Measurements from ENCODE around the gene ABCA6.
"Not testable (repeated sequence)": the region's sequence is repeated elsewhere in the genome, so short reads cannot be mapped to it uniquely, and the experiment has no call there.

Gene ABCA6

GRCh38 chr17:69071233-69071586 lies 70.5 kb downstream of the ABCA6 start:
- DNase-seq, result not testable (repeated sequence)

GRCh38 chr17:69070378-69071232 lies 71.1 kb downstream of the ABCA6 start:
- DNase-seq, result peak; percentile 41

GRCh38 chr17:69069226-69069750 lies 72.4 kb downstream of the ABCA6 start:
- no peak for DNase-seq

- no peak for DNase-seq
Measured at GRCh38 chr17:69067274-69068047, 74.2 kb downstream of the ABCA6 start.

DNA sequence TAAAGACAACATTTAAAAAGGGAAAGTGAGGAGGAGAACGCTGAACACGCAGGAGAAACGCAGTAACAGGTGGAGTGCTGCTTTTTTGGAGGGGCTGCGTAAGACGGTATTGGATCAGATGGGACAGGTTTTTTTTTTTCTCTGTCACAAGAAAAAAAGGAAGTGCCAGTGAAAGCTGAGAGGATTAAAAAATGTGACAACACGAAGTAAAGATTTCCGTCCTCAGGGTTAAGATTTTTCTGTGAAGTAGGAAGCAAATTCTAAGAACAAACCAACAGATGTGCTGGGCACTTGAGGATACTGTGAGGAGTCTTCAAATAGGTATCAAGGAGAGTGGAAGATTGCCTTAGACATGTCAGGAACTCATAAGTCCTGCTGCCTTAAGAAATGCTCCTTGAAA lies 75.2 kb downstream of the ABCA6 start:
- DNase-seq, result no peak

GRCh38 chr17:69065113-69065512 lies 76.6 kb downstream of the ABCA6 start:
- DNase-seq, result no peak

DNA sequence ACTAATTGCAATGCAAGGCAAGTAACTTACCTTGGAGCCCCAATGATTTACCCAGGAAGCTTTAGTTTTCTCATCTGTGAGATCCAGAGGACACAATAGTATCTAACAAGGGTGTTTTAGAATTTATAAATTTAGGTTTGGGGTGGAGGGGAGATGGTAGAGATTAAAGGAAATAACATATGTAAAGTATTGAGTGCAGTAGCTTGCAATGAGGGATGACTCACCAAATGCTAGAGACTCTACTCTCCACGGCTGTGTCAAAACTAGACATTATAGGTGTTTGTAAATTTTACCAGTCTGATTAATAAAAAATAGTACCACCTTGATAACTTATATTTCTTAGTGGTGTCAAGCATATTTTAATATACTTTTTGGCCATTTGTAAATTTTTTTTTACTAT lies 77.2 kb downstream of the ABCA6 start:
- no peak for DNase-seq

DNA sequence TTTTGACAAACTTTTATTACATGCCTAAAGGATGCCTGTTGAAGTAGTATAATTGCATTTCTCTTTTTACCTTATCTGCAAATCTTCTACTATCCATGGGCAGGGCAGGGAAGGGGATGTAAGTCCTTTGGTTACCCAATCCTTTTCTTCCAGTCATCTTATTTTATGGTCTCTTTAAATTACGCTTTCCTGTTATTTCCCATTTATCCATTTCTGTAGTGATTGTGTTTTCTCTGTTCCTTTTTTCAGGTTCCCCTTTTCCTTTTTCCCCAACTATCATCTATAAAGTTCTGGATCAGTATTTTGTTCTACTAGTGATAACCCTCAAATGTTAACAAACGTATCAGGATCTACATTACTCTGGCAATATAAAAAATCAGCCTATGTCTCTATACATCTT lies 77.7 kb downstream of the ABCA6 start:
- DNase-seq, result no peak

DNA sequence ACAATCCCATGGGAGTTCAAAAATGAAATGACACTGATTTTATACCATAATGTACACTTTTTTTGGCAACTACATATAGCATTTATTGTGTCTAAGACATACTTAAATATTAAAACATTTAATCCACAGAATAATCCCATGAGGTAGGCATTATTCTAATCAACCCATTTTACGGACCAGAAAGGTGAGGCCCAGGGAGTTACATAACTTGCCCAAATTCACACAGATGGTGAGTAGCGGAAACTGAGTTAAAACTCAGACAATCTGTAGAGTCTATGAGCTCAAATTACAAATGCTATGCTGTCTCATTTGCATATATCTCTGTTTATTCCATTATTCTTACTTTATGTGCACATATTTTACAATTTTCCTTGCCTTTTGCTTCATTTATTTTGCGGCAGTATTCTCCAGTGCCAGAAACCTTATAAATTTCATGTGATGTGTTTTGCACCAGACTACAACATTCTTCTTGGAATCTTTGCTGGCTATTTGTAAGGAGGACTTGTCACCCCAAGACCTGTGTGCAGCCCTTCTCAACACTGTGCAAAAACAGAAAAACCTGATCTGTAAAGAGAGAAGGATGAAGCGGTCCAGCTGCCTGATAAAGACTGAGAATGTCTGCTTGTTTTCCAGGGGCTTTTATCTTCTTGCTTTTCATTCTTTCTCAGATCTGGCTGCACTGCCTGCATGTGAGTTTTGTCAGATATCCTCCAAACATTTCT lies 78.7 kb downstream of the ABCA6 start:
- no peak for DNase-seq

DNA sequence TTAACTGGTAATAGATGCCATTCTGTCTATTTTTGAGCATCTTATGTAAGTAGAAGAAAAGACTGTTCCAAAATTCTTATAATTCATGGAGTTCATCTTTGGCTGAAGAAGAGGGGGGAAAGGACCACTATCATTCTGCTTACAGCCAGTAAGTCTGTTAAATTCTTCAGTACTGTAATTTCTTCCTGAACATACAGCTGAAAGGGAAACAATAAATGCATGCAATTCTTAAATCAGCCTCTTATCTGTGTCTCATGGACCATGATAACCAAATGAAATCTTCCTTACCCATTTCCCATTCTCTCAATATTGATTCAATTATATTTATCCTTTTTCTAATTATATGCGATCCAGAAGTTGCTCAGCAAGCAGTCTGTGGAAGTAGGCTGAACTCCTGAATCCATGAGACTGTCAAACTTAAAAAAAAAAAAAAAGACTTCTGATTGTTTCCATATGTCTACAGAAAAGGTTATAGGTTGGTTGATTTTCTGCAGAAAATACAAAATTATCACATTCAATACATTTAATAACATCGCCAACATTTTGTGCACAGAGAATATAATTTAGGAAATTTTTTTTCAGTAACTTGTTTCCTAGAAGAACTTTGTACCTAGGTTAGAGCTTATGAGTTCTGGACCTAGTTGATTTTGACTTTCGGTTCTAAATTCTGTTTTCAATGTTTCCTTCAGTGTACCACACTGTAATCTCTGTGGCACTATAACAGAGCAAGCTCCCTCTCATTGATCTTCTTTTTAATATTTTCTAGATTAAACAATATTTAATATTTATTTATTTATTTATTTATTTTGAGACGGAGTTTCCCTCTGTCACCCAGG lies 79.8 kb downstream of the ABCA6 start:
- DNase-seq, result no peak

DNA sequence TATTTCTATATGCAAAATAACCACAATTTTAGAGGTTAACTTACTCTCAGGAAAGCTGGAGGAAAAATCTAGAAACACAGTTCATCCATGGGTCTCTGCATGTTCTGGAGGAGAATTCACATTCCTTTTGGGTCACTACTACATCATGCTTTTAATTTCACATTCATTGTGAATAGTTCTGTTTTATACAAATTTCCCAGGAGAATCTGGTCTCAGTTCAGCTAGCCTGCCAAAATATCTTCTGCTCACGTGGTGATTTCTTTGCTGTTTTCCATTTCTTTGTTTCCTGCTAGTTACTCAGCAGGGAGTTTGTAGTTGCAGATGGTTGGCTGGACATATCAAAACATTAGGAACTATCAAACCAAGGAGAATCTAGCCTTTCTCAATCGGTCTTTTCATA lies 80.9 kb downstream of the ABCA6 start, which contains the start of gene ABCA9:
TSS of gene ABCA9 (minus strand) at position 106 of the 400 bp plus-strand sequence. CDS start 9,801 bp downstream, outside the sequence.
- no peak for DNase-seq

DNA sequence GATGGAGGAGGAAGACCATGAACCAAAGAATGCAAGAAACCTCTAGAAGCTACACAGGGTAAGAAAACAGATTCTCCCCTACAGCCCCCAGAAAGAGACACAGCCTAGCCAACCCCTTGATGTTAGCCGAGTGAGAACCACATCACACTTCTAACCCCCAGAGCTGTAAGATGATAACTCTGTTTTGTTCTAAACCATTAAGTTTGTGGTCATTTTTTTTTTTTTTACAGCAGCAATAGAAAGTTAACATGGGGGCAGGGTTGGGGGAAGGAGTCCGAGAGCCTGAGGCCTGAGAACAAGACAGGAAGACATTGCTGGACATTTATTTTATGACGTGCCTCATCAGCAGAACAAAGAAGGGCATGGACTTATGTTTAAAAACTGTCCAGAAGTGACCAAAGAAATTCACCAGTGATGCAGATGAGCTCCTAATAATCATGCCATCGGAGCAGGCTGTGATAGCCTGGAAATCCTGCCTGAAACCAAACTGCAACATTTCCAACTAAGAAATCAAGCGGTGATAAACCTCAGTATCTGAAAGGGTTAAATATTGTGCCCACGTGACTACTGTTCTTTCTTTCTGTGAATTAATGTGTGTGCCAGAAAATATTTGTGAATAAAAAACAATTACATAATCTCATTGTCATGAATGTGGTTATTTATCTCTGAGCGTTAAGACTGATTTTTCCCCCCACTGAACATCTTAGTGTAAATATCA lies 82.1 kb downstream of the ABCA6 start:
- no peak for DNase-seq

- no peak for DNase-seq
Measured at GRCh38 chr17:69058165-69058564, 83.5 kb downstream of the ABCA6 start.

- DNase-seq, result no peak
Measured at GRCh38 chr17:69057280-69057679, 84.4 kb downstream of the ABCA6 start.

- DNase-seq, result no peak
Measured at GRCh38 chr17:69056179-69056823, 85.4 kb downstream of the ABCA6 start.

DNA sequence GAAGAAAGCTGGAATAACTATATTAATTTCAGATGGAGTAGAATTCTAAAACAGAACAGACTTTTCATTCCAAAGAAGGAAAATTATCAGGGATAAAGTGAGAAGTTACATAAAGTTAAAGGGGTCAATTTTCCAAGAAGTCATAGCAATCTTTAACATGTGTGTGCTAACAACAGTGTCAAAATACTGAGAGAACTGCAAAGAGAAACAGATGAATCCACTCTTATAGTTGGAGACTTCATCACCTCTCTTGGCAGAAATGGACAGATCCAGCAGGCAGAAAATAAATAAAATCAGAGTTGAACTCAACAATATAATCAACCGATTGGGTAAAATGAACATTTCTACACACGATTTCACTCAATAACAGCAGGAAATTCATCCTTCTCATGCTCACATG lies 86.4 kb downstream of the ABCA6 start:
- no peak for DNase-seq

DNA sequence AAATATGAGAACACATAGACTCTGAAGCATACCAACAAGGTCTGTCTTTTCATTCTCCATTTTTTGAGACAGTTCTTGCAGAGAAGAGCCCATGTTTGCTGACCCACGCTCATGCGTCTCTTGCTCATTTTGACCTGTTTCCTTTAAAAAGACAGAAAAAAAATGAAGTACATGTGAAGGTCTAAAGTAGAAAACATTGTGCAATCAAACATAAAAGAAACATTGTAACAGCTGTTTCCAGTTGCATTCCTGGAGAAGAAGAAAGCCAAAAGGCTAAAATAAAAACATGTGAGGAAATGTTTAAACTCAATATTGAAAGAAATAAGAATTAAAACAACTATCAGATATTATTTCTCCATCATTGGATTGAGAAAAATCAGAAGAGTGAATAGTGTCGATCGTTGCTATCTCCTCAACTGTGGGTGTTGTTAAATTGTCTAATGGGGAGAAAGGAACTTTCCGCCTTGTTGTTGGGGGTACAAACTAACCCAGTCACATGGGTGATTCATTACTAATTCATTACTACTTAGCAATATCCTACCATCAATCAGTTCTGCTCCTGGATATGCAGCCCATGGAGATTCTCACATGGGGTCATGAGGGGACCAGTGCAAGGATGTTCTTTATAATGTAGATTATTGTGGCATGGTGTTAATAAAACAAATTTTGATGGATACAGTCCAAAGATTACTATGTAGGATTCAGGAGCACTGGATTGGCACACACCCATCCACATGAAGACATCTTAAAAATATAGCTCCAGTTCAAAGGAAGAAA lies 90.5 kb downstream of the ABCA6 start:
- no peak for DNase-seq

GRCh38 chr17:69048634-69049033 lies 93.1 kb downstream of the ABCA6 start:
- DNase-seq, result no peak

DNA sequence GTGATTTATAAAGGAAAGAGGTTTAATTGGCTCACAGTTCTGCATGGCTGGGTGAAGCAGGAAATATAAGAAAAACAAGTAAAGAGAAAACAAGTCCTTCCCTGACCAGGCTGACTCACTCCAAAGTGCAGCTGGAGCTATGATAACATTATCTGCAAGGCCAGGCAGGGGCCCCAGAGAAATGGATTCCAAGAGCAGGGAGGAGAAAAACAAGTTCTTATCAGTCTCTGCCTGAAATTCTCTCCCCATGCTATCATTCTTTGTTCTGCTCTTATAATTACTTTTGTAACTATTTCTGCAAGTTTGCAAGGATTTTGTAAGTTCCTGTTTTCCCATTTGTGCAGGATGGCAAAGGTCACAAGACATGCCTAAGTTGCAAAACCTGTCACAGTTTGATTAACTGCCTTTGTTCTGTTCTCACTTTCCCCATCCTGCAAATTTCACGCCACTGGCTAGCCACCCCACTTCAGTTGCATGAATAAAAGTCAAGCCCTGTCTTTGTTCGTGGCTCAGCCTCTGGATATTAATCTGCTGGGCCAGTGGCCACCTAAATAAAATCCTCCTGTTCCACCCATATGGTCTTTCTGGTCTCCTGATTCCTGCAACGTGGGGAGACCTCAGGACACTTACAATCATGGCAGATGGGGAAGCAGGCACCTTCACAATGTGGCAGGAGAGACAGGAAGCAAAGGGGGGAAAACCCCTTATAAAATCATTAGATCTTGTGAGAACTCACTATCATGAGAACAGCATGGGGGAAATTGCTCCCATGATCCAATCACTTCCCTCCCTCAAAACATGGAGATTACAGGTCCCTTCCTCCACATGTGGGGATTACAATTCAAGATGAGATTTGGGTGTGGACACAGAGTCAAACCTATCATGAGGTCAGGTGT lies 94.1 kb downstream of the ABCA6 start:
- no peak for DNase-seq

All from NCI-H774 (cell line).